Right ventricle myocardium superior (tissue), 1 donor: ENCODE measurements around the gene EIF3B. TPM values are rescaled to one million over a fixed set of nuclear protein-coding genes. Genes with fewer than 3 reads are reported as not detected.
"Not testable (repeated sequence)": the region's sequence is repeated elsewhere in the genome, so short reads cannot be mapped to it uniquely, and the experiment has no call there.

ENCODE experiments used
- ATAC-seq: fragments of 200-7000 bp; cut with Tn5 transposase; one replicate; pipeline ENCODE4 v1.9.1; 2020; ENCODE audit warnings: mild to moderate bottlenecking; ENCODE audit not compliant: poor library complexity
- DNase-seq: peaks from one replicate; pipeline ENCODE4 v3.0.0-alpha.2; 2020
- intact Hi-C: fragments of 100-400 bp; cut with DNase I; formaldehyde crosslinking; loops from one replicate; pipeline ENCODE4 v1.11.2; 2022
- total RNA-seq: library from RNA; stranded (reverse); fragmentation: NEBNext Ultra II Directional; extraction: Animal tissue kit (Norgen Biotek cat#: 25700); gene quantifications from one replicate; pipeline ENCODE4 v1.2.1, GENCODE V29; 2021
- donor health status: DM: no; HTN: yes; CAD: no; lungs with severe emphysema.

The EIF3B gene
- total RNA-seq, 1 donor from 2014 or later, result 68.0 TPM

GRCh38 chr7:2332606-2333231, 21.9 kb upstream of the EIF3B start:
- DNase-seq, ATAC-seq, intact Hi-C loops: not testable (repeated sequence)

DNA sequence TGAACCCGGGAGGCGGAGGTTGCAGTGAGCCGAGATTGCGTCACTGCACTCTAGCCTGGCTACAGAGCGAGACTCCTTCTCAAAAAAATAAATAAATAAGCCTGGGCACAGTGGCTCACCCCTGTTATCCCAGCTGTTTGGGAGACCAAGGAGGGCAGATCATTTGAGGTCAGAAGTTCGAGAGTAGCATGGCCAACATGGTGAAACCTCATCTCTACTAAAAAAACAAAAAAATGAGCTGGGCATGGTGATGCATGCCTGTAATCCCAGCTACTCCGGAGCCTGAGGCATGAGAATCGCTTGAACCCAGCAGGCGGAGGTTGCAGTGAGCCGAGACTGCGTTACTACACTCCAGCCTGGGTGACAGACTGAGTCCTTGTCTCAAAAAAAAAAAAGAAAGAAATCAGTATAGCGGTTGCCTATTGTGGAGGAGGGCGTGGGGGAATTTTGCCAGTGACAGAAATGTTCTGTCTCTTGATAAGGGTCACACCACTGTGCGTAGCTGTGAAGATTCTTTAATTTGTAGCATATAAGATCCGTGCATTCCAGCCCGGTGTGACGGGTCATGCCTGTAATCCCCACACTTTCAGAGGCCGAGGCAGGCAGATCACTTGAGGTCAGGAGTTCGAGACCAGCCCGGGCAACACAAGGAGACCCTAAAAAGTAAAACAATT, 17.9 kb upstream of the EIF3B start:
- DNase-seq (no peak), ATAC-seq (no peak)
- intact Hi-C loops, result no loop called here

DNA sequence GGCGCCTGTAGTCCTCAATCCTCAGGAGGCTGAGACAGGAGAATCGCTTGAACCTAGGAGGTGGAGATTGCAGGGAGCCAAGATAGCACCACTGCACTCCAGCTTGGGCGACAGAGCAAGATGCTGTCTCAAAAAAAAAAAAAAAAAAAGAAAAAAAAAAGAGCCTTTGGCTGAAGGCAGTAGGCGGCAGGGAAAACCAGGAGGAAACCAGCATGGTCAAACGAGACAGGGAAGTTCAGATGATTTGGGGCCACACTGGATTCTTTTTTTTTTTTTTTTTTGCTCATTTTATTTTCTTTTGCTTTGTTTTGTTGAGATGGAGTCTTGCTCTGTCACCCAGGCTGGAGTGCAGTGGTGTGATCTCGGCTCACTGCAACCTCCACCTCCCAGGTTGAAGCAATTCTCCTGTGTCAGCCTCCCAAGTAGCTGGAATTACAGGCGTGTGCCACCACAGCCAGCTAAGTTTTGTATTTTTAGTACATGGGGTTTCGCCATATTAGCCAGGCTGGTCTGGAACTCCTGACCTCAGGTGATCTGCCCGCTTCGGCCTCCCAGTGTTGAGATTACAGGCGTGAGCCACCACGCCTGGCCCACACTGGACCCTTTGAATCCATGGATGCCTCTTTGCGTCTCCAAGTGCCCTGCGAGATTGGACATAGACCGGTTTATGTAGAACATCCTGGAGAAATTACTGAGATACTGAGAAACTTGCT, 7.1 kb upstream of the EIF3B start:
- intact Hi-C loops, result loop anchor here (5.0 to 10.0 kb wide), 2 partner anchors 100 to 763 kb away; no protein-coding TSS in a partner anchor
- not testable (repeated sequence) for DNase-seq, ATAC-seq

GRCh38 chr7:2350055-2350454, 4.6 kb upstream of the EIF3B start:
- ATAC-seq, result no peak
- no peak for DNase-seq
- intact Hi-C loops, result no loop called here

- DNase-seq (no peak), ATAC-seq (no peak)
- intact Hi-C loops, result no loop called here
Measured at GRCh38 chr7:2350861-2351260, 3.8 kb upstream of the EIF3B start.

- intact Hi-C loops, result no loop called here
Measured at GRCh38 chr7:2353113-2353935, 1.3 kb upstream of the EIF3B start.

DNA sequence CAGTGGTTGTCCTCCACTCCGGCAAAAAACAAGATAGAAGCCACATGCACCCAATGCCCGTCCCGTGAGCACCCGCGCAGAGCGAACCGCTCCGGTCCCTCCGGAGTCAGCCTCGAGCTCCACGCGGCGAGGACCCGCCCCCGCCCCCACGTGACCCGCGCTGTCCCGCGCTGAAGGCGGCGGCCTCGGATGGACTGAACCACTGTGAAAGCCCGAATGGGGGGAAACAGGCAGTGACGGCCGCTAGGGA, 766 bp upstream of the EIF3B start:
- intact Hi-C loops, result no loop called here
- peak; percentile 94 for DNase-seq
- peak; percentile 95 for ATAC-seq

More at GRCh38 chr7:2353113-2353935, 1.3 kb upstream of the EIF3B start:
- DNase-seq, result no peak
- peak; percentile 3 for ATAC-seq

- no peak for ATAC-seq
- intact Hi-C loops, result no loop called here
- DNase-seq, result peak; percentile 49
Measured at GRCh38 chr7:2354939-2355704, 495 bp downstream of the EIF3B start.

- ATAC-seq, result no peak
- DNase-seq, result no peak
- intact Hi-C loops, result no loop called here
Measured at GRCh38 chr7:2355705-2356008, 1.0 kb downstream of the EIF3B start.

DNA sequence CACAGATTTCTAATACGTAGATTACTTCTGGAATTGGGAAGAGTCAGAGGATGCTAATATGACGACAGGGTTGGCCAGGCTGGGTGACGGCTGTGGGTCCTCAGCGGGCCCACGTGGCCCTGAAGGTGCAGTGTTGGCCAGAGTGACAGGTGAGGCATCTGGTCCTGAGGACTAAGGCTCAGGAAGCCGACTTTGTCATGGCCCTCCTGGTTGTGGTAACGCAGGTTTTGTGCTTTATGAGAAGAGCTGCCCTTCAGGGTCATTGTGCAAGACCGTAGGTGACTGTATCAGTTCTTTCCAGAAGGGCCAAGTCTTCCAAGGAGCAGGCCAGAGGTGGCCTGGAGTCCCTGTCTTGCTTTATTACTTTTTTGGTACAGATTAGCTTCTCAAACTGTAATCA, 2.5 kb downstream of the EIF3B start:
- intact Hi-C loops, result no loop called here

GRCh38 chr7:2357571-2357970, 2.9 kb downstream of the EIF3B start:
- intact Hi-C loops, result no loop called here
- ATAC-seq (no peak), DNase-seq (no peak)

More for the DNA sequence above, 2.5 kb downstream of the EIF3B start:
- DNase-seq, result no peak
- no peak for ATAC-seq

DNA sequence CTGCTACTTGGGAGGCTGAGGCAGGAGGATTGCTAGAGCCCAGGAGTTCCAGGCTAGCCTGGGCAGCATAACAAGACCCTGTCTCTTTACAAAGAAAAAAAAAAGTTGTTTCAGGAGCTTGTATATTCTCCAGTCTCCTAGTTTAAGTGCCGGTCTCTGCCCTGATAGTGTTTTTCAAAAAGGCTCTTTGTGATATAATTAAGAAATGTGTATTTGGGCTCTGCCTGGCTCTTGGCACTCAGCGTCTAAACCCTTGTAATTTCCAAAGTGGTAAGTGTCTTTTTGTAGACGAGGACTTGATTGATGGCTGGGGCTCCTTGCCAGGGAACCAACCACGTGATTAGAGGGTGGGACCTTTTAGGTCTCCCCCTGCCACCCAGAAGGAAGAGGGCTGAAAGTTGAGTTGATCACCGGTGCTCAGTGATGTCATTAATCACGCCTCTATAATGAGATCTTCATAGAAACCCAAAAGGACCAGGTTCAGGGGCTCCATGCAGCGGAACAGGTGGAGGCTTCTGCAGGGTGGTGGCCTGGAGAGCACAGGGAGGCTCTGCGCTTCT, 4.4 kb downstream of the EIF3B start:
- intact Hi-C loops, result no loop called here
- ATAC-seq (no peak), DNase-seq (no peak)

DNA sequence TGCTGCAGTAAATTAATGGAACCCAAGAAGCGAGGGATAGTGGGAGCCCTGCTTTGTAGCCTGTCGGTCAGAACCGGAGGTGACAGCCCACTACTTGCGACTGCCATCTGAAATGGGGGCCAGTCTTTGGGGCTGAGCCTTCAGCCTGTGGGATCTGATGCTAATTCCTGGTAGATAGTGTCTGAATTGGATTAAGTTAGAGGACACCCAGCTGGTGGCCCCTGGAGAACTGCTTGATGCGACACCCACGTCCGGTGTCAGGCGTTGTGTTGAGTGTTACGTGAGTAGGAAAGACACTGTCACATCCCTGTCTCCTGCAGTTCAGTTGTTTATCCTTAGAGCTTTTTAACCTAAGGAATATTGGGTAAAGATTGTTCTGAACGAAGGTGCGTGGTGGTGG, 5.0 kb downstream of the EIF3B start:
- no peak for DNase-seq
- intact Hi-C loops, result no loop called here

DNA sequence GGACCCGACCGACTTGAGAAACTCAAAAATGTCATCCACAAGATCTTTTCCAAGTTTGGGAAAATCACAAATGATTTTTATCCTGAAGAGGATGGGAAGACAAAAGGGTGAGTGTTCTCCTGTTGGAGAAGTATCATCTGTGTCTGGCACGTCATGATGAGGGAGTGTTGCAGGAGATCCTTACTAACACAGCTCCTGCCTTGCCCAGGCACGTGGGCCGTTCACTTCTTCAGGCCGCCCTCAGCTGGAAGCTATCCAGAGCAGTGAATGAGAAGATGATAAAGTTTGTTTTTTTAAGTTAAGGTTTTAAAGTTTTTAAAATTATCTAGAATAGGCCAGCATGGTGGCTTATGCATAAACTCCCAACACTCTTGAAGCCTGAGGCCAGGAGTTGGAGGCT, 6.2 kb downstream of the EIF3B start:
- ATAC-seq (no peak), DNase-seq (no peak)
- intact Hi-C loops, result no loop called here

More for the DNA sequence above, 5.0 kb downstream of the EIF3B start:
- no peak for ATAC-seq

DNA sequence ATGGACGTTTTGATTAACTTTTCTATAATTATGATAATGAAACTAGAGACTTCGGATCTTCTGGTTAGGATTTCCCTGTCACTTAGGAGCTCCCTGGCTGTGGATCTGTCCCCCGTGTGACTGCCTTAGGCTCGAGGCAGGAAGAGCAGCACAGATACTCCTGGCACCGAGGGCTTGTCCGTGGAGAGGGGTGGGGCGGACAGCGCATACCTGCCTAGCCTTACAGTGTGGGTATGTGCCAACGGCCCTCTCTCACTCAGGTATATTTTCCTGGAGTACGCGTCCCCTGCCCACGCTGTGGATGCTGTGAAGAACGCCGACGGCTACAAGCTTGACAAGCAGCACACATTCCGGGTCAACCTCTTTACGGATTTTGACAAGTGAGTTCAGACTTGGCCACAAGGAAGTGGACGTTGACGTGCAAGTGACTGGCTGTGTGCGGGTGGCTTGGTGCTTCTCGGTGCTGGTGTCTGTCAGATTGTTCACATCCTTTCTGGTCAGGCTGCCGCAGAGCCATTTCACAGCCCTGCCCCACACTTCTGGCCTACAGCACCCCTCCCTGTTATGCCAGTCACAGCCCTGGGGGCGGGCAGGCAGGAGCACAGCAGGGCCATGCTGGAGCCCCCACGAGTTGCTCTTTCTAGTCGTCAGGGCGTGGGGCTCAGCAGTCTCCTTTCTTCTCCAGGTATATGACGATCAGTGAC, 7.9 kb downstream of the EIF3B start:
- intact Hi-C loops, result no loop called here

GRCh38 chr7:2369139-2369538, 14.5 kb downstream of the EIF3B start:
- ATAC-seq, result no peak
- intact Hi-C loops, result no loop called here

More for the DNA sequence above, 7.9 kb downstream of the EIF3B start:
- no peak for DNase-seq
- ATAC-seq, result no peak

DNA sequence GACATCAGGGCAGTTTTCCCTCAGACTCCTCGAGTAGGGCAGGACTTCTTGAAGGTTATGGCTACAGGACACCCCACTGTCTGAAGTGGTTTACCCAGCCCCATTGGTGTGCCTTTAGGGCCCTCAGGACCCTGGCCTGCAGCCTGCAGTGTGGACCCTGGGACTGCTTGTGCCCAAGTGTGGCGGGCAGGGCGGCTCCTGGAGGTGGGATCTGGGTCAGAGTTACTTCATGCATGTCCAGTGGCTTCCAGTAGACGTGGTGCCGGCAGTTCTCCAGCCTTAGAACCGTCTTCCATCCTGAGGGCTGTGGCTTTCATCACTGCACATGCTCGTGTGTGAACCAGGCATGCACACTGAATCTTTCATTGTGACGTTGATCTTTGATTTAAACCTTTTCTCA, 16.7 kb downstream of the EIF3B start:
- ATAC-seq (no peak), DNase-seq (no peak)
- intact Hi-C loops, result no loop called here

More at GRCh38 chr7:2369139-2369538, 14.5 kb downstream of the EIF3B start:
- no peak for DNase-seq

DNA sequence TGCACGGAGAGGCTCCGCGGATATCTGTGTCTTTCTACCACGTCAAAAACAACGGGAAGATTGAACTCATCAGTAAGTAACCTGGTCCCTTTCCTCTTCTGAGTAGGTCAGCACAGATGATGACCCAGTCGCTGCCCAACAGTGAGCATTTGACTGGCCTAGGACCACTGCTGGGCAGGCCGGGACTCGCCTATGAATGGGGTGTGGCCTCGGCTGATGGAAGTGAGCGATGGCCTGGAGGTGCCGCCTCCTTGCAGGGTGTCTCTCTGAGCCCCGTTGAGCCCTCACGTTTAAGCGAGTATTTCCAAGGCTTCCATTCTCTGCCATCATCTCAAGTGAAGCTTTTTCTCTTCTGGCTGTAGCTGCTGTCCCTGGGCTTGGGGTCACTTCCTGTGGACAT, 18.1 kb downstream of the EIF3B start:
- intact Hi-C loops, result no loop called here
- no peak for DNase-seq

More for the DNA sequence above, 18.1 kb downstream of the EIF3B start:
- ATAC-seq, result no peak
